ENCODE results near the gene FMNL3. TPM values are rescaled to one million over a fixed set of nuclear protein-coding genes. Genes with fewer than 3 reads are reported as not detected.

Gene FMNL3
- total RNA-seq, 4 donors from 2014 or later, result 3.2 to 8.4 (median 6.7) TPM

DNA sequence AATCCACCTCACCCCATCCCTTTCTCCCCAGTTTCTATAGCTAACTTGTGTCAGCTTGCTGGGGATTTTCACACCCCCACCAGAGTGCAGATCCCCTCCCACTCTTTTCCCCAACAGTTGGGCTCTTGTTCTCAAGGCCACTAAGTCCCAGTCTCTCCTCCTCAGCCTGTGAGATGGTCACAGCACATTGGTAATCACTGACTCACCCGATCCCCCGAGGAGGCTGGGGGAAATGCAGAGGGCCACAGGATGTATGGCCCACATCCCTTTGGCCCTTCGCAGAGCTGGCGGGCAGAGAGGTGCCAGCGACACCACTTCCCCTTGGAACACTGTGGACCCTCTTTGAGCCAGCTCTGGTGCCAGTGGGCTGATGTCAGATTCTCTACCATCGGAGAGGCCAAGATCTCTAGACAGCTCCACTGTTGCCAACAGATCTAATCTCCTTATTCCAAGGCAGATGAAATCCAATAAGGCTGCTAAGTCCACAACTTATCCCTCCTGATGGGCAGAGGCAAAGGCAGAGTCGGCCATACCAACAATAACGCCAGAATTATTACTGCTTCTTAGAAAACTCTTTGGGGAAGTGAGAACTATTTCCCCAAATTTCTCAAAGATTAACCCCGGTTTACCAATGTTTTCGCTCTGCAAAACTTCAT, 1.6 kb downstream of the FMNL3 start:
- TF ChIP-seq, protein P1, sequence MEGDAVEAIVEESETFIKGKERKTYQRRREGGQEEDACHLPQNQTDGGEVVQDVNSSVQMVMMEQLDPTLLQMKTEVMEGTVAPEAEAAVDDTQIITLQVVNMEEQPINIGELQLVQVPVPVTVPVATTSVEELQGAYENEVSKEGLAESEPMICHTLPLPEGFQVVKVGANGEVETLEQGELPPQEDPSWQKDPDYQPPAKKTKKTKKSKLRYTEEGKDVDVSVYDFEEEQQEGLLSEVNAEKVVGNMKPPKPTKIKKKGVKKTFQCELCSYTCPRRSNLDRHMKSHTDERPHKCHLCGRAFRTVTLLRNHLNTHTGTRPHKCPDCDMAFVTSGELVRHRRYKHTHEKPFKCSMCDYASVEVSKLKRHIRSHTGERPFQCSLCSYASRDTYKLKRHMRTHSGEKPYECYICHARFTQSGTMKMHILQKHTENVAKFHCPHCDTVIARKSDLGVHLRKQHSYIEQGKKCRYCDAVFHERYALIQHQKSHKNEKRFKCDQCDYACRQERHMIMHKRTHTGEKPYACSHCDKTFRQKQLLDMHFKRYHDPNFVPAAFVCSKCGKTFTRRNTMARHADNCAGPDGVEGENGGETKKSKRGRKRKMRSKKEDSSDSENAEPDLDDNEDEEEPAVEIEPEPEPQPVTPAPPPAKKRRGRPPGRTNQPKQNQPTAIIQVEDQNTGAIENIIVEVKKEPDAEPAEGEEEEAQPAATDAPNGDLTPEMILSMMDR (IDR thresholded peaks at IDR 0.05), result no peak
- TF ChIP-seq POLR2A (IDR thresholded peaks at IDR 0.05) (no peak), EP300 (IDR thresholded peaks at IDR 0.05) (no peak), POLR2AphosphoS5 (IDR thresholded peaks at IDR 0.05) (no peak)
- H3K4me3 ChIP-seq, result peak overlapping the region; percentile 67

GRCh38 chr12:49703647-49704137, 3.5 kb downstream of the FMNL3 start:
- no peaks in the 10 kb centered on the region for H3K36me3 ChIP-seq
- no peak overlapping the region for H3K4me3 ChIP-seq
- H3K9me3 ChIP-seq, result no peaks in the 10 kb centered on the region
- 45% methylated on average over 3 of the region's 3 CpGs for WGBS
- DNase-seq (ENCODE audit: low spot score in 2 of 2), result no peak
- TF ChIP-seq POLR2AphosphoS5 (IDR thresholded peaks at IDR 0.05) (no peak), POLR2A (IDR thresholded peaks at IDR 0.05) (no peak), EP300 (IDR thresholded peaks at IDR 0.05) (no peak)
- TF ChIP-seq, protein P1 (IDR thresholded peaks at IDR 0.05), result no peak
- H3K4me1 ChIP-seq, result peaks cover 43% of the 10 kb centered on the region
- H3K27ac ChIP-seq, result no peak overlapping the region
- no peaks in the 10 kb centered on the region for H3K27me3 ChIP-seq

More for the DNA sequence above, 1.6 kb downstream of the FMNL3 start:
- no peaks in the 10 kb centered on the region for H3K36me3 ChIP-seq
- H3K27me3 ChIP-seq, result no peaks in the 10 kb centered on the region
- H3K4me1 ChIP-seq, result peaks cover 35% of the 10 kb centered on the region
- peak in 1 of 2 donors; percentile 76 for DNase-seq (ENCODE audit: low spot score in 2 of 2)
- H3K27ac ChIP-seq, result peak overlapping the region; percentile 52
- 57% methylated on average over 10 of the region's 10 CpGs for WGBS
- no peaks in the 10 kb centered on the region for H3K9me3 ChIP-seq

DNA sequence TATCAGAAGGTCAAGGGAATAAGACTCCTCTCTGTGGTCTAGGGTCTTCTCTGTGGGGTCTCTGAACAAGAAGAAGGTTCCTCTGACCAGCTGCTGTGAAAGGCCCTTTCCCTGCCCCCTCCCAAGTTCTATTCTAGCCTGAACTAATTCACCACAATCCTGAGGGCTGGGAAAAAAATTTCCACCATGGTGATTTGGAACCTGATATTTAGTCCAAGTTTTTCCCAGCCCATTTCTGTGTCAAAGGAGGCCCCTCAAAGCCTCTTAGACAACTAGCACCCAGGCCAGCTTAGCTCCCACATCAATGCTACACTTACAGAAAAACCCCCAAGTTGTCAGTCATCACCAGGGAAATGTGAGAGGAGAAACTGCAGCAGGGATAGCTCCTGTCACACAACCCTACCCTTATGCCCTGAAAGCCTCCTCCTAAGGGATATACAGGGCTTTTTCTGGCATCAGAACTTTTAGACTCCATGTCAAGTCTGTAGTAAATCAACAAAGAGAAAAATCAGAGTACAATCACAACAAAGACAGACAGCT, 4.5 kb downstream of the FMNL3 start:
- Histone ChIP-seq H3K27ac (no peak overlapping the region), H3K27me3 (no peaks in the 10 kb centered on the region), H3K4me3 (no peak overlapping the region), H3K9me3 (no peaks in the 10 kb centered on the region), H3K4me1 (peaks cover 47% of the 10 kb centered on the region), H3K36me3 (no peaks in the 10 kb centered on the region)
- no peak for TF ChIP-seq EP300 (IDR thresholded peaks at IDR 0.05)
- TF ChIP-seq, protein P1 (IDR thresholded peaks at IDR 0.05), result no peak
- no peak for TF ChIP-seq POLR2A (IDR thresholded peaks at IDR 0.05)
- TF ChIP-seq POLR2AphosphoS5 (IDR thresholded peaks at IDR 0.05), result no peak
- no peak for DNase-seq (ENCODE audit: low spot score in 2 of 2)

- Histone ChIP-seq H3K27ac (no peak overlapping the region), H3K4me1 (peaks cover 45% of the 10 kb centered on the region), H3K9me3 (no peaks in the 10 kb centered on the region), H3K27me3 (no peaks in the 10 kb centered on the region), H3K36me3 (no peaks in the 10 kb centered on the region), H3K4me3 (no peak overlapping the region)
- 92% methylated on average over 3 of the region's 3 CpGs for WGBS
- no peak for DNase-seq (ENCODE audit: low spot score in 2 of 2)
- TF ChIP-seq POLR2A (IDR thresholded peaks at IDR 0.05), result no peak
- no peak for TF ChIP-seq POLR2AphosphoS5 (IDR thresholded peaks at IDR 0.05)
- no peak for TF ChIP-seq EP300 (IDR thresholded peaks at IDR 0.05)
- TF ChIP-seq, protein P1 (IDR thresholded peaks at IDR 0.05), result no peak
Measured at GRCh38 chr12:49702009-49702408, 5.2 kb downstream of the FMNL3 start.
